H1 (cell line): ENCODE data around the gene DRAXIN. TPM values are rescaled to one million over a fixed set of nuclear protein-coding genes. Genes with fewer than 3 reads are reported as not detected.
A peak's percentile ranks its signal among the peaks of the same experiment; 100 is the strongest.

Source experiments
- CTCF ChIA-PET: fragments of 300-600 bp; sonication (Branson Sonifier 250); formaldehyde crosslinking; loops from one replicate; lab custom pipeline; 2021; ENCODE audit not compliant: partially characterized antibody; lab: Charles Lee
- POLR2A ChIA-PET: fragments of 300-600 bp; sonication (Branson Sonifier 250); formaldehyde crosslinking; loops from one replicate; lab custom pipeline; 2021; ENCODE audit warnings: inconsistent platforms; ENCODE audit not compliant: partially characterized antibody; lab: Charles Lee
- DNase-seq, 2 experiments: peaks; one replicate each; pipeline versions ENCODE4 v3.0.0 to v3.0.0-alpha.2; 2010 to 2022; ENCODE audit warnings: low spot score in 2 of 2, low read depth in 1 of 2, mixed read lengths in 1 of 2
- FAIRE-seq: peaks from 2 replicates; lab custom pipeline; 2011; peaks lifted over from hg19 to GRCh38; lab: Jason Lieb, UNC
- H2AFZ ChIP-seq: 2 replicates; pipeline ENCODE4 v1.8.1; 2012; ENCODE audit warnings: low read length, inconsistent platforms
- H2AK5ac ChIP-seq: 2 replicates; pipeline ENCODE4 v1.6.1; 2013; ENCODE audit warnings: low read depth, low read length
- H2BK120ac ChIP-seq: replicated peaks from 2 replicates; pipeline ENCODE3; 2013; ENCODE audit warnings: low read depth, low read length, inconsistent platforms
- H2BK12ac ChIP-seq: 2 replicates; pipeline ENCODE4 v1.6.1; 2013; ENCODE audit warnings: low read depth, low read length
- H2BK15ac ChIP-seq: 2 replicates; pipeline ENCODE4 v1.6.1; 2013; ENCODE audit warnings: low read length
- H2BK20ac ChIP-seq: 2 replicates; pipeline ENCODE4 v1.6.1; 2013; ENCODE audit warnings: low read length
- H2BK5ac ChIP-seq: 2 replicates; pipeline ENCODE4 v1.6.1; 2013; ENCODE audit warnings: low read depth, low read length
- H3K14ac ChIP-seq: 2 replicates; pipeline ENCODE4 v1.6.1; 2013; ENCODE audit warnings: inconsistent platforms; ENCODE audit not compliant: insufficient read length
- H3K18ac ChIP-seq: 2 replicates; pipeline ENCODE4 v1.6.1; 2013; ENCODE audit warnings: low read length; ENCODE audit errors: extremely low read depth
- H3K23ac ChIP-seq: 2 replicates; pipeline ENCODE4 v1.6.1; 2013; ENCODE audit warnings: inconsistent platforms; ENCODE audit not compliant: insufficient read length
- H3K23me2 ChIP-seq: 2 replicates; pipeline ENCODE4 v1.6.1; 2013; ENCODE audit warnings: low read depth, low read length
- H3K27ac ChIP-seq: 2 replicates; pipeline ENCODE4 v1.6.1; 2011; ENCODE audit warnings: low read depth, low read length, inconsistent platforms
- H3K27me3 ChIP-seq, 4 experiments: replicated peaks in 1 of 4; 1 replicate in 1 of 4; 2 replicates in 3 of 4; pipeline versions ENCODE4 v1.6.1 to v1.8.1; 2011 to 2013; ENCODE audit warnings: low read length in 3 of 4, mild to moderate bottlenecking in 3 of 4, inconsistent platforms in 2 of 4, mixed read lengths in 2 of 4, moderate library complexity in 1 of 4; ENCODE audit not compliant: control insufficient read depth in 3 of 4, insufficient read depth in 3 of 4; ENCODE audit errors: extremely low read depth in 1 of 4
- H3K36me3 ChIP-seq, 4 experiments: 2 replicates each; pipeline versions ENCODE4 v1.6.1 to v1.8.1; 2011 to 2013; ENCODE audit warnings: mild to moderate bottlenecking in 4 of 4, low read length in 3 of 4, moderate library complexity in 2 of 4, control low read depth in 1 of 4, inconsistent platforms in 1 of 4; ENCODE audit not compliant: insufficient read depth in 4 of 4, control insufficient read depth in 2 of 4
- H3K4ac ChIP-seq: replicated peaks from 2 replicates; pipeline ENCODE3; 2013; ENCODE audit warnings: low read length, low read depth, mixed read lengths, inconsistent platforms; ENCODE audit not compliant: insufficient read length
- H3K4me1 ChIP-seq, 4 experiments: replicated peaks in 1 of 4; 1 replicate in 1 of 4; 2 replicates in 3 of 4; pipeline versions ENCODE4 v1.6.1 to v1.8.1; 2011 to 2013; ENCODE audit warnings: low read length in 3 of 4, inconsistent platforms in 2 of 4, mixed read lengths in 1 of 4; ENCODE audit not compliant: insufficient read depth in 4 of 4, control insufficient read depth in 3 of 4
- H3K4me2 ChIP-seq, 2 experiments: 2 replicates each; pipeline versions ENCODE4 v1.6.1 to v1.8.1; 2011 to 2013; ENCODE audit warnings: low read depth in 2 of 2, low read length in 2 of 2, control low read depth in 1 of 2, inconsistent platforms in 1 of 2, mild to moderate bottlenecking in 1 of 2; ENCODE audit not compliant: insufficient read depth in 1 of 2
- H3K4me3 ChIP-seq, 4 experiments: fragments of 200-600, 300-600 bp in 1 of 4; sonication (generic), shearing (Covaris generic), sonication (Bioruptor Twin) in 1 of 4; 2 replicates each; pipeline versions ENCODE4 v1.5.1 to v1.8.1; 2011 to 2016; ENCODE audit warnings: low read length in 4 of 4, low read depth in 3 of 4, control low read depth in 2 of 4, inconsistent platforms in 2 of 4, mild to moderate bottlenecking in 2 of 4, mixed read lengths in 1 of 4, moderate library complexity in 1 of 4; ENCODE audit not compliant: insufficient read depth in 2 of 4; ENCODE audit errors: extremely low read depth in 1 of 4
- H3K56ac ChIP-seq: replicated peaks from 2 replicates; pipeline ENCODE3; 2013; ENCODE audit warnings: low read depth, mild to moderate bottlenecking, mixed read lengths, low read length, inconsistent platforms; ENCODE audit not compliant: insufficient read length
- H3K79me1 ChIP-seq: 2 replicates; pipeline ENCODE4 v1.6.1; 2013; ENCODE audit warnings: low read depth, low read length, control low read depth
- H3K79me2 ChIP-seq, 2 experiments: 2 replicates each; pipeline versions ENCODE4 v1.6.1 to v1.8.1; 2012 to 2013; ENCODE audit warnings: low read length in 2 of 2, mild to moderate bottlenecking in 2 of 2, inconsistent platforms in 1 of 2; ENCODE audit not compliant: insufficient read depth in 2 of 2, control insufficient read depth in 1 of 2
- H3K9ac ChIP-seq, 4 experiments: replicated peaks in 1 of 4; 1 replicate in 1 of 4; 2 replicates in 3 of 4; pipeline versions ENCODE4 v1.6.1 to v1.8.1; 2011 to 2013; ENCODE audit warnings: low read depth in 3 of 4, low read length in 3 of 4, control low read depth in 2 of 4, mild to moderate bottlenecking in 2 of 4, moderate library complexity in 2 of 4, inconsistent platforms in 1 of 4; ENCODE audit errors: extremely low read depth in 1 of 4
- H3K9me3 ChIP-seq, 2 experiments: 2 replicates each; pipeline versions ENCODE4 v1.6.1 to v1.8.1; 2012 to 2013; ENCODE audit warnings: mild to moderate bottlenecking in 2 of 2, moderate library complexity in 2 of 2, control low read depth in 1 of 2, inconsistent platforms in 1 of 2, low read depth in 1 of 2, low read length in 1 of 2, mixed read lengths in 1 of 2; ENCODE audit not compliant: insufficient read depth in 2 of 2
- H4K20me1 ChIP-seq, 2 experiments: replicated peaks in 1 of 2; 2 replicates each; pipeline versions ENCODE3 to v1.8.1; 2011 to 2013; ENCODE audit warnings: inconsistent platforms in 2 of 2, low read length in 2 of 2, mild to moderate bottlenecking in 1 of 2; ENCODE audit not compliant: insufficient read depth in 2 of 2, control insufficient read depth in 1 of 2
- H4K5ac ChIP-seq: 2 replicates; pipeline ENCODE4 v1.6.1; 2013; ENCODE audit warnings: low read length, low read depth, mixed read lengths, inconsistent platforms; ENCODE audit not compliant: insufficient read length
- H4K8ac ChIP-seq: 2 replicates; pipeline ENCODE4 v1.8.0; 2013; ENCODE audit warnings: mild to moderate bottlenecking, moderate library complexity, low read length, inconsistent platforms; ENCODE audit not compliant: insufficient read depth; ENCODE audit errors: extremely low read depth
- H4K91ac ChIP-seq: replicated peaks from 2 replicates; pipeline ENCODE3; 2013; ENCODE audit warnings: low read length, mixed read lengths, inconsistent platforms; ENCODE audit not compliant: insufficient read length
- POLR2A ChIP-seq, 2 experiments: IDR thresholded peaks; 1 replicate in 1 of 2; 2 replicates in 1 of 2; pipeline ENCODE4 v1.6.1; 2011; ENCODE audit warnings: low read depth in 2 of 2, low read length in 2 of 2, mild to moderate bottlenecking in 2 of 2; ENCODE audit errors: control extremely low read depth in 1 of 2
- POLR2AphosphoS5 ChIP-seq: IDR thresholded peaks from 2 replicates; pipeline ENCODE4 v1.6.1; 2011; ENCODE audit warnings: low read depth, low read length
- TAF1 ChIP-seq: IDR thresholded peaks from 2 replicates; pipeline ENCODE4 v1.6.1; 2011; ENCODE audit warnings: mild to moderate bottlenecking, low read depth, low read length
- WGBS, 2 experiments: shearing (Covaris generic) in 1 of 2; methylation state at CpG; one replicate each; pipeline versions ENCODE4 v1.1.6 to v1.1.7; 2013 to 2015; ENCODE audit warnings: low lambda C conversion rate in 2 of 2, mixed read lengths in 2 of 2, inconsistent platforms in 1 of 2, low coverage in 1 of 2, missing lambda C conversion rate in 1 of 2; ENCODE audit not compliant: insufficient replicate concordance in 2 of 2, insufficient coverage in 1 of 2, insufficient read length in 1 of 2; ENCODE audit errors: extremely low coverage in 1 of 2, missing lambda C conversion rate in 1 of 2; 5-methylcytosine and 5-hydroxymethylcytosine counted together
- polyA plus RNA-seq, 7 experiments: library from polyadenylated mRNA; depleted of rRNA in 3 of 7; stranded (reverse) in 5 of 7; unstranded in 2 of 7; fragments of >200 nt in 5 of 7; fragments of 200-250 nt in 2 of 7; gene quantifications; 1 replicate in 5 of 7; 2 replicates in 1 of 7; 4 replicates in 1 of 7; pipeline versions ENCODE4 v1.2.1 to v1.2.3, GENCODE V29; 2011 to 2013; ENCODE audit warnings: missing spikeins in 2 of 7, mixed read lengths in 2 of 7
- total RNA-seq: library from RNA; stranded (reverse); fragmentation: NEBNext Ultra II Directional; extraction: Animal tissue kit (Norgen Biotek cat#: 25700); gene quantifications from 2 replicates; pipeline ENCODE4 v1.2.1, GENCODE V29; 2021

Gene DRAXIN
- total and polyA plus RNA-seq, 2 of the 8 experiments (the other 6 are each of a cell fraction or from before 2014, with no cell fraction given) = 4.6 to 17.6 TPM

DNA sequence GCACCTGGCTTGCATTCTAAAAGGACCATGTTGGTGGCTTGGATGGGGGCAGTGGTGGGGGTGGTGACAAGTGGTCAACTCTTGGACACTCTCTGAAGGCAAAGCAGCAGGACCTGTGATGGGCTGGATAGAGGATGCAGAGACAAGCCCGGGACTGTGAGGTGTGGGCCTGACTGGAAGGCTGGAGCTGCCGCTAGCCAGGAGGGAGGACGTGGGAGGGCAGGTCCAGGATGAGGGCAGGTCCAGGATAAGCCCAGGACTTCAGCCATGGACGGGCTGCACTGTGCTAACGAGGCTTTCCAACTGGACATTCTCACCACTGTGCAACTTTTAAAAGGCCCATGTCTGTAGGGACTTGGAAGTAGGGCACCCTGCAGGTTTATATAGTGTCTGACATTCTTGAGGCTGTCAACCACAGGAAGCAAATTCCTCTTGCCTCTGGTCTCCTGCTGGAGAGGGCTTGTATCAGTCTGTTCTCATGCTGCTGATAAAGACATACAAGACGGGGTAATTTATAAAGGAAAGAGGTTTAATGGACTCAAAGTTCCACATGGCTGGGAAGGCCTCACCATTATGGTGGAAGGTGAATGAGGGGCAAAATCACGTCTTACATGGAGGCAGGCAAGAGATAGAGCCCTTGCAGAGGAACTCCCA lies 62.2 kb downstream of the DRAXIN start:
- H3K4me2 ChIP-seq = no peak overlapping the region; a peak in 1 of 4 replicates
- no peak overlapping the region for H3K4ac ChIP-seq
- no peaks in the 10 kb centered on the region; a peak in 1 of 7 replicates for H3K27me3 ChIP-seq
- TF ChIP-seq TAF1 (no peak), POLR2A (IDR thresholded peaks at IDR 0.05; ENCODE audit: control extremely low read depth in 1 of 2, low read depth in 2 of 2, low read length in 2 of 2) (peak in 1 of 2 experiments; percentile 55; a peak in 1 of 3 replicates), POLR2AphosphoS5 (0 out of 2 replicates have a peak, but pooled peaks have one; percentile 46)
- TF ChIP-seq, all 59 proteins: peak for 2
- Histone ChIP-seq H4K20me1 (peaks cover 0 to 6% of the 10 kb centered on the region in 2 experiments), H3K79me2 (no peaks in the 10 kb centered on the region), H2BK120ac (no peak overlapping the region), H2AFZ (no peak overlapping the region), H3K23ac (no peak overlapping the region), H3K9ac (no peak overlapping the region; a peak in 1 of 7 replicates), H3K27ac (no peak overlapping the region), H3K23me2 (no peaks in the 10 kb centered on the region), H3K79me1 (no peaks in the 10 kb centered on the region), H2AK5ac (0 out of 2 replicates have a peak overlapping the region, but pooled peaks have one; percentile 15), H2BK15ac (no peak overlapping the region), H3K4me3 (no peak overlapping the region), H2BK12ac (0 out of 2 replicates have a peak overlapping the region, but pooled peaks have one; percentile 23), H3K18ac (peak overlapping the region; percentile 62; the same call in 1 of the 2 replicates), H2BK20ac (no peak overlapping the region), H4K8ac (no peak overlapping the region; the same call in 1 of the 2 replicates), H4K91ac (peak overlapping the region; percentile 44), H3K4me1 (peaks cover 0 to 14% (median 5%) of the 10 kb centered on the region in 4 experiments; a peak in 5 of 7 replicates), H3K56ac (no peak overlapping the region), H2BK5ac (no peak overlapping the region), H4K5ac (no peak overlapping the region), H3K14ac (no peak overlapping the region), H3K36me3 (peaks cover 0 to 8% (median 4%) of the 10 kb centered on the region in 4 experiments; a peak in 4 of 8 replicates), H3K9me3 (no peaks in the 10 kb centered on the region)
- ChIA-PET POLR2A (interaction anchor here (0.7 to 3.6 kb wide), 9 partner anchors 10 to 126 kb away, joined by 3 to 21 read pairs (median 6); partner anchors contain the start of genes DRAXIN and MAD2L2), CTCF (interaction anchor here (0.7 to 1.8 kb wide), 3 partner anchors 9 to 41 kb away, joined by 3 to 6 read pairs (median 4); partner anchors contain the start of gene C1orf167)
- DNase-seq = no peak
- WGBS, 2 experiments = 86% methylated on average over 7 of the region's 7 CpGs; no CpG with 5 or more reads in 1 of the 2 experiments
- FAIRE-seq = no peak
